ELF-1 (cell line): Measurements from ENCODE around the gene ANKH.
A peak's percentile ranks its signal among the peaks of the same experiment; 100 is the strongest.

Source experiments
- DNase-seq: peaks from one replicate; pipeline ENCODE4 v3.0.0-alpha.2; 2016; ENCODE audit warnings: low read depth, low spot score

ANKH gene

DNA sequence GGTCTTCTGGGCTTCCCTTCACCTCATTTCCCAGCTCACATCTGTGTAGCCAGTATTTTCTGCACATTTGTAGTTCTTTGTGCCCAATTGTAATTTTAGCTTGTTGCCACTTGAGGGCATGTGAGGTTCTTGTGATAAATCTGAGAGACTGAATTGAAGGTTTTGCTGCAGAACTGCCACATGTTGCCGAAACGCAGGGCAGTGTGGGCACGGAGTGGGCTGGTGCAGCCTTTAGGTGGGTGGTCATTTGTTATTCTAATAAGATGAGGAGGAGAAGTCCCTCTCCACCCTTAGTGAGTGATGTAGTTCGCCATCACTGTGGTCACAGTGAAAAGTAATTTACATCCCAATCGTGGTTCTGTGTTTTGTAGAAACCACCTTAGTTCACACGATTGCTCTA lies 185.8 kb downstream of the ANKH start:
- DNase-seq = peak; percentile 50

DNA sequence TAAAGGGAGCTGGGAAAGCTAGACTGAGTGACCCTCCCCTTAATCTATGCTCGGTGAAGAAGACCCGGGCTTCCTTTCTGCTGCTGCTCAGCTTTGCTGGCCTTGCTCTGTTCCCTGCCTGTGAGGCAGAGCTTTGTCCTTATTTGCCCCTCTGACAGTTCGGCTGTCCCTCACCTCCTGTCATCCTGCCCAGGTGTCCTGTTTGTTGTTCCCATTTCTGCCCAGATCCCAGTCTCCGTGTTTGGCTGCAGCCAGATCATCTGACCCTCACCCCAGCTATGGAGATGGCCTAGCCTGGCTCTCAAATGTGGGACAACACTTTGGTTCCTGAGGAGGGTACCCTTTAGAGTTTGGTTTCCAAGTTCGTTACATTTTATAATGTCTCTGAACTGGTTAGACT lies 186.8 kb downstream of the ANKH start:
- DNase-seq = no peak

DNA sequence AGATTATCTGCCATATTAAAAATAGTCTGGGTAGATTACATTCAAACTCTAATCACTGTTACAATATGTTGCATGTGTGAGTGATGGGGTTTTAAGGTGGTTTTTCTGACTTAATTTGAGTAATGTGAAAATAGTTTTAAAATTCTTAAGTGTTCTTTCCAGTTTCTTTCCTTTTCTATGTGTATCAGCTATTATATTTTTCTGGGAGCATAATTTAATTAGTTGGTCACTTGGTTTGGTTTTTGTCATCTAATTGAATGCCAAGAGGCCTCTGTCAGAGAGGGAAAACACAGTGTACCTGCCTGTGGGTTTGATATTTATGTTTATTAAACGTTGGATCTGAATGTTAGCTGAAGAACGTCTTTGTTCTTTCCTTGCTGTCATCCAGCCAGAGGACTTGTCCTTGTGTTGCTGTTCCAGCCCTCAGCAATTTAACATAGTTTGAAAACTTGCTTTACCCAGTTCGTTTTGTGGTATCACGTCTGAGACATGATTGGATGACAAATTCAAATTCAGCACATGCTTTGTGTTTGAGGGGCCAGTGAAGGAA lies 187.6 kb downstream of the ANKH start:
- no peak for DNase-seq

DNA sequence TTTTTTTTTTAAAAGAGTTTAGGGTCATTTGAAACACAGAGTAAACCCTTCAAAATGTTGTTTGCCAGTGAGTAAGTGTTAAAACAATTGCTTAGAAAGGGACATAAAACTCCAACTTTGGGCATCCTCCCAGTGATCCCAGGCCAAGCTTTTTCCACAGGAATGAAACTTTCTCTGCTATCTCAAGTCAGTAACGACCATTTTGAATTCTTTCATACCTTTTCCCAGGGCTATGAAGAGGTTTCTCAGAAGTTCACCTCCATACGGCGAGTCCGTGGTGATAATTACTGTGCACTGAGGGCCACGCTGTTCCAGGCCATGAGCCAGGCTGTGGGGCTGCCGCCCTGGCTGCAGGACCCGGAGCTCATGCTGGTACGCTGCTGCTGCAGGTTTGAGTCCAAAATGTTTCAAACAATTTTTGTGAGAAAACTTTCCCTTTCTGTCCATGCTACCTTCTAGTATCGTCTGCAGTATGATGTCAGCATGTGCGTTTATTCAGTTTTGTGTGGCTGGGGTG lies 190.3 kb downstream of the ANKH start:
- DNase-seq = no peak

DNA sequence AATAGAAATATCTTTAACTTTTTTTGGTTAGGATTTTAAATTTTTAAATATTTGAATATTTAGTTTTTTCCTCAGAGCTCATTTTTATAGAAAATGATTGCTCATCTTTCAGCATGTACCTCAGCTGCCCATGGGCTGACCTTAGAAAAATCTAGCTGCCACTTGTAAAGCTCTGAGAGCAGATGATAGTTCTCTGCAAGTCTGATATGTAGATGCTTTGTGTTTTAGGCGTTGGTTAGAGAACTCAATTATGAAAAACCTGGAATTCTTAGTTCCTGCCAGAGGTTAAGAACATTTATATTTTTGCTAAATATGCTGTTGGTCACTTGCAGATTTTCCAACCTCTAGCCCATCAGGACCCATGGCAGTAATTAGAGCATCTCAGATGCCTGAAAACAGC lies 192.0 kb downstream of the ANKH start:
- DNase-seq = no peak

DNA sequence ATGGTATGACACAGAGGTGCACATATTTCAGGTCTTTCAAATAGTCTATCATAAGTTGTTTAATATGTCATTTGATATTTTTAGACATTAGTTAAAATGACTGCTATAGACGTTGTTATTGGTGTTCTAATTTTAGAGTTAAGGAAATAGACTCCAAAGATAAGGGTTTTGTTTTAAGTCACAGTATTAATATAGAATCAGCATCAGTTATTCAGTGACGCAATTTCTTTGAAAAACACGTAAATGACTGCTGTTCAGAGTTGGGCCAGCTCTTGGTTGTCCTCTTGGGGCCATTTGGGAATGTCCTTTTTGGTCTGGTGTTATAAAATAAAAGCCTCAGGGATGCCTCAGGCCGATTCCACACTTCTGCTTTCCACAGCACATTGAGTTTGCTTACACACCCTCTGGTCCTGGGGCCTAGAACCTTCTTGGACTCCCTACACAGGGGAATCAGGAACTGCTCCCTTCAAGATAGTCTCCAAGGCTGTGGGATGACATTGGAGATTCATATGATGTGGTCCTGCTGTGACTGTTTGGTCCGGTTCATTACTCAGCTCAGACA lies 192.7 kb downstream of the ANKH start:
- no peak for DNase-seq

DNA sequence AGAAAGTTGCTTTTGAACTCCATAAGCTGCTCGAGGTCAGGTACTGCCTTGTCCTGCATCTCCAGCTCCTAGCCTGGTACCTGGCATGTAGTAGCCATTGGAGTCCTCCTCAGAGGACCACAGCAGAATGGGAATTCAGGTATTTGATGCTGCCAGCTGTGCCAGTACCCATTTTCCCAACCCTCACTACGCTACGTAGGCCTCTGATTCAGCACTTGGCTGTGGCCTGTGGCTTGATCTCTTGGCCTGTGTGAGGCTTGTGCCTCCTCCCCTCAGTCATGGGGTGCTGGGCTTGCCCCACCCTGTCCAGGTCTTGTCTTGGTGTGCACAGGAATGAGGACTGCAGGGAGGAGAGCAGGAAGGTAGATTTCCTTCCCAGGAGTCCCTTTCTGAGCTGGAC lies 195.3 kb downstream of the ANKH start:
- DNase-seq = no peak

DNA sequence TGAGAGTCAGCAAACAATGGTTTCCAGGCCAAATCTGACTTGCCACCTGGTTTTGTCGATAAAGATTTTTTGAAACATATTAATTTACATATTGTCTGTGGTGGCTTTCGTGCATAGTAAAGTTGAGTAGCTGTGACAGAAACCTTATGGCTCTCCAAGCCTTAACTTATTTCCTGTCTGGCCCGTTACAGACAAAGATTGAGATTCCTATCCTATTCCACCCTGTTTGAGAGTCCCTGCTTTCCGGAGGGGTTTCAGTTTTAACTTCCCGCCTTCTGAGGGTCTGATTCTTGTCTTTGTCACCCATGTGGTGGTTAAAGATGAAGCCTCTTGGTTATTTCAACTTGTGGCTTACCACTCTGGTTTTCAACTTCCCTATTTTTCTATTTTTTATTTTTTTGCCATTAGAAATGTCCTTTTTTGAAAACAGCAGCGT lies 195.7 kb downstream of the ANKH start:
- DNase-seq = no peak

DNA sequence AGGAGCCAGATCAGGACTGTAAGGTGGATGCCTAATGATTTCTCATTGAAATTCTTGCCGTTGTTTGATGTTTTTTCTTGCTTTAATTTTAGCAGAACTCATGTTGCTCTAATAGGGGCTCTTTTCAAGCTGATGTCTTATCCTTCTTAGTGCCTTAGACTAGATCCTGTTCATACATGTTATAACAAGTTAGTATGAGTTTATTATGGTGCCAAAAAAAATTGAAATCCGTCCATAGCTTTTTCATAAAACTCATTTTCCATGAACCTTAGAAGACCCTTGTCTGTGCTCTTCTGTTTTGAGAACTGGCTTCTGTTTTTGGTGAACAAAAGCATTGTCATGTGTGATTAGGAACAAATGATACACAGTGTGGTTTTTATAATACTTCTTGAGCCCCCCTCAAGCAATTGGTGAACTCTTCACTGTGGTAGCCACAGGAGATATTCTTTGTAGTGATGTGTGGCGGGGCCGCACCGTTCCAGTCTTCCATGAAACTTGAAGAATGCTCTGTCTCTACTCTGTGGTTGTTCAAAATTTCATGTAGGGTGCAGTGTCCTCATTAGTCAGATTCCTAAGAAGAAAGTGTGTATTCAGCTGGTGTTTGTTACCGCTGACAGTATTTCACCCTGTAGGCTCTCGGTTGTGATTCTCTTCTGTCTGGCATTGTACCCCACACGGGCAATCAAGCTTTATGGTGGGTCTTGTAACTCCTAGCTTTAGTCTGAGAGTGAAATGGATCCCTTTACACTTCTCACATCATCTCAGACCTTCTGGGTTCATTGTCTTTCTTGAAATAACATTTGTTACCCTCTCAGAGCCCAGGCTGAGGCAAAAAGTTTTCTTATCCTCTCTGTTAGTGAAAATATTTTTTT lies 196.4 kb downstream of the ANKH start:
- no peak for DNase-seq

DNA sequence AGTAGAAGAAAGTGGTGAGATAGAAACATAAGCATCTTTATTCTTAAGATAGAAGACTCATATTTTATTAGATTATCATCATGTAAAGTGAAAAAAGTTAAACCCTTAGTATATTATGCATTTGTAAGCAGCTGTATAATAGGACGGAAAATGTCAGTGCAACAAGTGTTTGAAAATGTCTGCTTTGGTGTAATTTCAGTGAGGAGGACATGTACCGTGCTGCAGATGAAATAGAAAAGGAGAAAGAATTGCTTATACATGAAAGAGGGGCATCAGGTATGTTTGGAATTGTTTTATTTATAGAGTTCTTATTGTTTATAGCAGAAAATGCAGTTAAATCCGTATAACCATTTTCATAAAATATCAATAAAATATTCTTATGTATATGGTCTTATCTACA lies 198.1 kb downstream of the ANKH start:
- DNase-seq = no peak

DNA sequence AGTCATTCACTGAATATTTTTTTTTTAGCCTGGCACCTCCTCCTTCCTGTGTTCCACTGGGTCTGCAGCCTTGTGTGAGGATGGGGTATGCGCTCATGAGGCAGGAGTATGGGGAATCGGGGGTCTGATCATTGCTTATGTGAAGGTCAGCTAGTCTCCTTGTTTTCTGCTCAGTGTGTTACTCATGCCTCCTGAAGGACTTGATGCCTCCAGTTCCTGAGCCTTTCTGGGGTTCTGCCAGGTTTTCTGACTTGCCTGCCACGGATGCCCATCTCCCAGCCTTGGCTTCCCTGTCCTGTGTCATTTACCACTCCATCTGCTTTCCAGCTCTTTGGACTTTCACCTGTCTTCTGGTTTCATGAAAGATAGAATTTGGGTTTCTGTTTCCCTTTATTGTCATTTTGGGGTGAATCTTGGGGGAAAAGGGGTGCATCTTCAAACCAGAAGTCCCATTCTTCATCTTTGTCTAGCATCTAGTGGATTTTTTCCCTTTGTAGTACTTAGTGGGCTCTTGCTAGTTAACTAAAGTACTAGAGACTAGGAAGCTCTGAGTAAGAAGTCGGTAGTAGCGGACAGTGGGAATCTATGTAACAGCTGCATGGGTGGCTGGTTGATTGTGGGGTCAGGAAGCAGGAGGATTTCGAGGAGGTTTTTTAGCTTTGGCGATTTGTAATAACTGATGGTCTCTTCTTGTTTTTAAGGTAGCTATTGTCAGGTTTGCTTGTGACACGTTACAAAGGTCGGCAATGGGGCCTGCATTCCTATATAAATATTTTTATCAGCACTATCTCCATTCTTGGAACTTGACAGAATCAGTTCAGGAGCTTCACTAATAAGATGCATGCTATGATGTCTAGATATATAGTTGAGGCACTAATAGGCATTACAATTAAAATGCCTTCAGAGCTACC lies 198.8 kb downstream of the ANKH start:
- DNase-seq = no peak

DNA sequence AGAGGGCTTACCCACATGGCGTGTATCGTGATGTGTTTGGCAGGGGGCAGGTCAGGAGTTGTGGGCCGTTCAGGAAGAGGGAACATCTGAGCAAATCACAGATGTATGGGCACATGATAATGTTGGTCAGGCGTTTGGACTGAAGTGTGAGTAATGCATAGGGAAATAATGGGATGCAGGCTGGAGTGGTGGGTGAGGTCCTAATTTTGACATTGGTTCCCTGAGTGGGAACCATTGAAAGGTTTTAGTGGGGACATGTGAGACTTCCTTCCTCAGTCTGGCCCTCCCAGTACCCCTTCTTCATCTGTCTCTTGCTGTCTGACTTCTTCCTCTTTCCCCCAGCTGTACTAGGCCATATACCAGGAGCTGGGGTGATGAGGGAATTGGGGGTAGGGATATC lies 199.5 kb downstream of the ANKH start:
- DNase-seq = no peak

DNA sequence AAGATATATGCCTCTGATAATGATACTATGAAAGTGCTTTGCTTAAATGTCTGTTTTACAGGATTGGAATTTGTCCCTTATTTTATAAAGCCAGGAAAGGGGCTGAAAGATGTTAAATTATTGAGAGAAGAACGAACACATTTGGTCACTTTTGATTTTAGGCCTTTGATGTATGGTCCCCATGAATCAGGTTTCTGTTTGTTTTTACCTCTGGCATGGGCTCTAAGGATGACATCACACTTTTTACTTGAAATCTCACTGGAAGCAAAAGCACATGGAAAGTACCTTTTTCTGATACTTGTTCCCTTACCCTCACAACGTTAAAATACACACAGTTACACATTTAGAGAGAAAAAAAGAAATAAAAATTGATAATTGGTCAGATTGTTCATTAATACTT lies 200.2 kb downstream of the ANKH start:
- DNase-seq = no peak

DNA sequence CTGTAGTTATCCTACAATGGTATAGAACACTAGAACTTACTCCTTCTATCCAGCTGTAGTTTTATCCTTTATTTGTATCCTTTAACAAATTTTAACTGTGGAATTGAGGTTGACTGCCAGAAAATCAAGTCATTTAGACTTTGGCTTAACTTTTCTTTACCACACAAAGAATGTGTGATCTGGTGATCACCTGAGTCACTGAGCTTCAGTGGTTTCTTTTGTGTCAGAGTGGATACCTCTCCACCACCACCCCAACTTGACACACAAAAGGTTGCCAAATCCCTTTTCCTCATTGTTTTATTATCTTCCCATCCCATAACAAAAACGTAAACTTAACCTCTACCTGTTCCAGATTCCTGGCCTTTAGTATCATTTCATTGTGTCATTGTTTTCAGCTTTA lies 201.6 kb downstream of the ANKH start:
- no peak for DNase-seq

DNA sequence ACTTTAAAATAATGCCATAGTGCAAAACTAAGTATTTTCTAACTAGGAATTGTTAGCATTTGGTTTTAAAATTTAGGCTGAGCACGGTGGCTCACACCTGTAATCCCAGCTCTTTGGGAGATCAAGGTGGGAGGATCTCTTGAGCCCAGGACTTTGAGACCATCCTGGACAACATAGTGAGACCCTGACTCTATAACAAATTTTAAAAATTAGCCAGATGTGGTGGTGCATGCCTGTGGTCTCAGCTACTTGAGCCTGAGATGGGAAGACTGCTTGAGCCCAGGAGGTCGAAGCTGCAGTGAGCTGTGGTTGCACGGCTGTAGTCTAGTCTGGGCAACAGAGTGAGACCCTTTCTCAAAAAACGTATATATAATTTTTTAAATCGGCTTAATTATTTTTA lies 202.2 kb downstream of the ANKH start:
- DNase-seq = no peak

DNA sequence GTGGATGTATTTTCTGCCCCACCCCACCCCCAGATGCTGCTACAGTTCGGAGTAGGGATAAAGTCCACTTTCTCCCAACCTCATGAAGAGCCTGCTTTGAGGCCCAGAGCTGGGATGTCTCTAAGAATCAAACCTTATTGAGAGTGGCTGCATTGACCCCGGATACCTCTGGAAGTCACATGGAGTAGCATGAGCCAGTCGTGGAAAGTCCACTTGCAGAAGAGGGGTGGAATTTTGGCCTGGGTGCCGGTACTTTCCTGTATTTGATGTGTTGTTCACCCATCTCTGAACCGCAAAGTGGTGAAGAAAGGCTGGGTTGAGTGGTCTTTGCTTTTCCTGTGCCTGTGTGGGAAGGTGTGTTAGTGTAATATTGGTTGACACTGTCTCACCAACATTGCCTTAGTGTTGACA lies 203.4 kb downstream of the ANKH start:
- no peak for DNase-seq

DNA sequence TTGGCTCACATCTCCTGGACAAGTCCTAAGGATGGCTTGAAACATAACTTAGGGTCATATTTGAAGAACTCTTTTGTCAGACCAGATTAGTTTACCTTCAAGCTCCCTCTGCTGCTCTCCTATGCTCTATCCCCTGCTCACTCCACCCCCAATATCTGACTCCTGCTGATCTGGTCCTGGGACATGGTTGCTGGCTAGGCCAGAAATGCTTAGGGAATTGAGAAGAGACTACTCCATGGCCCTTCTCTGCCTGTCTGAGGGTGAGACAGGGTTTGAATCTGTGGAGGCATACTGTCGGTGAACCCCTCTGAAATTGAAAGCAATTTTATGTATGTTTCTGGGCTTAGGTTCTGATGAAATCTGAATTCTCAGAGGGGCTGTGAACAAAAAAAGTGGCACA lies 203.8 kb downstream of the ANKH start:
- DNase-seq = no peak

DNA sequence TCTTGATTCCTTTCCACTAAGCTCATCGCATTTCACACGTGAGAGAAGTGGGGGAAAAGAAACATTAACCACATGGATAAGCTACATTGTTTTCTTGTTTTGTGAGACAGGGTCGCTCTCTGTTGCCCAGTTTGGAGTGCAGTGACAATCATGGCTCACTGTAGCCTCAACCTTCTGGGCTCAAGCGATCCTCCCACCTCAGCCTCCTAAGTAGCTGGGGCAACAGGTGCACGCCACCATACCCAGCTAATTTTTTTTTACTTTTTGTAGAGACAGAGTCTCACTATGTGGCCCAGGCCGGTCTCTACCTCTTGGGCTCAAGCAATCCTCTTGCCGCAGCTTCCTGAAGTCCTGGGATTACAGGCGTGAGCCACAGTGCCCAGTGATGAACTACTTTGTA lies 204.3 kb downstream of the ANKH start:
- no peak for DNase-seq

DNA sequence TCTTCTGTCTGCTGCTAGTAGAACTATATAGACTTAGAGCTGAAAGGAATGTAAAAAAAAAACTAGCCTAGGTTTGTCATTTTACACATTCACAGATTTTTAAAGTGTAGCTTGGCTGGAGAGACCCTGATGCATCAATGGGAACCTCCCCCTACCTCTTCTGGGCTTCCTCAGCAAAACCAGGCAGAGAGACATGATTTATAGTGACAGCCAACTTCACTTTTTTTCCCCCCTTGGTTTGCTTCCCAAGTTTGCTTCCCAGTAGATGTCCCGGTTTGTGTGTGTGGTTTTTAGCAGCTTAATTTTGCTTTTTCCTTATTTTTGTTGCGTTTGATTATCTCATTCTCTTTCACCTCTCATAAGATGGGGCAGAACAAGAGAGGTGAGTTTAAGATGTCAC lies 205.2 kb downstream of the ANKH start:
- no peak for DNase-seq

DNA sequence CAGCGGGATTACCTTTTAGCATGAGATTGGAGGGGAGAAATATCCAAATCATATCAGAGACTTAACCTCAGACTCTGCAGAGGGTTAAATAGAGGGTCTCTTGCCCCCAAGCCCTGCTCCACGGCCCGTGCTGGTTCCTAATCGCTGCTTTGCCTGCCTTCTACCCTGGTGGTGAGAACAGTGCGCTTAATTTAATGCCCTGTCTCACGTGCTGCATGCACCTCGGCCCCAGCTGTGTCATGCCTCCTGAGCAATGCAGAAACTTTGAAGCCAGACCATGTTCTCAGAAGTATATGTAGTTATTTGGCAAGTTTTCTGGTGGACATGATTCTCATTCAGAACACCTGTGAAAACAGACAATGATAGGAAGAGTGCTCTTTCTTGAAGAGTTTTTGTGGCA lies 205.6 kb downstream of the ANKH start:
- peak; percentile 44 for DNase-seq

DNA sequence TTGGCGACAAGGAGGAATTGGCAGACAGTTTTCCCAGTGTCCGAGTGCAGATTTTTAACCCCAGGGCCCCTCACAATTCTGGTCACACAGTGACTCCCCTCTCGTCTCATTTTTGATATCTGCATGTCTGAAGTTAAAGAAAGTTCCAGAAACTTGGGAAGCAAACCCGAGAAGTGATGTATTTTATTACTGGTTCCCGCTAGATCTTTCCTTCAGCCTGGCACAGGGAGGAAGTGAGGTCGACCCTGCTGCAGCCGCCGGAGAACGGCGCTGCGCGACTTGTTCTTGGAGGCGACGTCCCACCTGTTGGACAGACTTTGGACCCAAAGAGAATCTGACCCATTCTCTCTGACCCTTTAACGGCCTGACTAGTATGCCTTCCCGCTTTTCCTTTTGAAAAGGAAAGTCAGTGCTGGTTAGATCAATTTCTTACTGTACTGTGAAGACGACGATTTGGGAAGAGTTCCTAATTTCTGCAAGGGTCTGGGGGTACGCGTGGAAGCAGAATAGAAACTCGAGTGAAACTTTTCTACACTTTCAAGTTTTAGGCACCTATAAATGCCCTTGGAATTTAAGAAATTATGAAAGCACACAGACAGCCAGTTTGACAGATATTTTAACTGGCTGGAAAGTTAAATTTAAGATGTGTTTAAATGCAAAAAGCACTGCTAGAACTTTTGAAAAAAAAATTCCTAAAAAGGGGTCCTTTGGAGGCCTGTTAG lies 206.3 kb downstream of the ANKH start:
- peak; percentile 60 for DNase-seq
